ENCODE measurements around the gene HIPK1.
A peak's percentile ranks its signal among the peaks of the same experiment; 100 is the strongest.
"Not testable (repeated sequence)": the region's sequence is repeated elsewhere in the genome, so short reads cannot be mapped to it uniquely, and the experiment has no call there.

The HIPK1 gene

DNA sequence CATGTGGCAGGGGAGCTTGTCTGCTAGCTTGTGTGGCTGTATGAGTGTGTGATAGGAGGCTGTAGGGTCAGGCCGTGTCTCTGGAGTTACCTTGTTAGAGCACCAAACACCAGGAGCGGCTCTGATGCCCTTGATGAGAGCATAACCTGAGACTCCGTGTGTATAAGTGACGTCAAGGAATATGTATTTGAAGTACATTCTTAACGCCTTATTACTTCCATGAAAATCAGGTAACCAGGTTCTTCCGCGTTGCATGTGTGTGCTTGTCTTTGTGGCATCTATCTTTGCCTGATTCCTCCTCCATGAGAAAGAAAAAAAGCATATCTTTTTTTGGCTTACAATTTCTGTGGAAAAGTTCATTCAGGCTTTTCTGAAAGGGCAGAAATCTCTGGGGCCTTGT, 54.7 kb downstream of the HIPK1 start:
- no peak for DNase-seq

DNA sequence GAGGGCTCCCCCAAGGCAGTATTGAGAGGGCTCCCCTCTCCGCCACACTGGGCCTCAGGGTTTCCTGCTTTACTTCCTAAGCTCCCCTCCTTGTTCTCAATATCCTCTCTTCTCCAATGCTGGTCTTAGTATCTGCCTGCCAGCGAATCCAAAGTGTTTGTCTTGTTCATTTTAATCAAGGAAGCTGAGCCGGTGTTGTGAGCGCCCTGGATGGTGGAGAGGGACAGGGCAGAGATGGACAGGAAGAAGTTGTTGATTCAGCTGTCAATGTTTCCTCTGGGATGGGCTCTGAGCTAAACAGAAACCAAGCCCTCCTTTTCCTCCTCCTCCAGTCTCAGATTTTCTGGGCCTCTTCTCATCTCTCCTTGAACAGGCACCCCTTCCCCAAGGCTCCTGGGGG, 55.6 kb downstream of the HIPK1 start:
- peak; percentile 25 for DNase-seq

DNA sequence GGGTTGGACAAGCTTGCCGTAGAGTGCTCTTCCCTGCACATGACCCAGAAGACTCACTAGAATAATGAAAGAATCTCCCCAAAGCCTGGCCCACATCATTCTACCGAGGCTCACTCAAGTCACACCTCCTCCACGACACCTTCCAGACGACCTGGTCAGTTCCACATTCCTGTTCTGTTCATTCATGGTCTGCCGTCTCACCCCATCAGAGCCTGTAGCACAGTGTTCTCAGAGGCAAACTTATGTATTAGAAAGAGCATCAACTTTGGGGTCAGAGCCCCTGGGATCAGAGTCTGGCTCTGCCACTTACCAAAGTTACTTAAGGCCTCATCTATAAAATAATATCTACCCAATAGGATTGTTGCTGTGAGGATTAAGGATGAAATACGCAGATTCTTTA, 57.7 kb downstream of the HIPK1 start:
- DNase-seq = no peak

DNA sequence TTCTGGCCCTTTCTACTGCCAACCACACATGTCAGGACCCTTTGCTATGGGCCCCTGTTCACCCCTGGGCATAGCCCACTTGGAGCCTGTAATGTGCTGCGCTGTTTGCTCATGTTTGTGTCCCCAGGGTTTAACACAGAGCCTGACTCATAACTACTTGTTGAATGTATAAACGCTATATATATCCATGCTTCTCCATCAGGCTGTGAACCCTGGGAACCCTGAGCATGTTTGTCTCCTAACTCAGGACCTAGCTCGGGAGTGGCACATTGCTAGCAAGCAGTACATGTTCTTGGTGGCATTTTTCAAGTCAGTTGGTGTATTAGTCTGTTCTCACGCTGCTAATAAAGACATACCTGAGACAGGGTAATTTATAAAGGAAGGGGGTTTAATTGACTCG, 58.1 kb downstream of the HIPK1 start:
- DNase-seq = no peak

DNA sequence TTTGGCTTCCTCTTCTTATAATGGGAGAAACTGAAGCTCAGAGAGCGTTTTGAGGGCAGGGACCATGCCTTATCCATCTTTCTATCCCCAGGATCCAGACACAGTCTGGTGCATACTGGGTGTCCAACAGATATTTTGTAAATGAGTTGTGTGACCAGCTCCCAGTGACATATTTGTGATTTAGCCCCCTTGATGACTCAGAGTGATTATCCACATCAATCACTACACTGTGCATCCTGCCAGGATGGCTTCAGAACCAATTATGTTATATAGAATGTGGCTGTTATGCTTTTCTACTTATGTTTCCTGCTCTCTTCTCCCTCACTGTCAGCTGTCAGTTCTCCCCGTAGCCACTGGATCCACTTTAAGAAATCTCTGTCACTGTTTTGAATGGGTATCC, 61.4 kb downstream of the HIPK1 start:
- DNase-seq = no peak

DNA sequence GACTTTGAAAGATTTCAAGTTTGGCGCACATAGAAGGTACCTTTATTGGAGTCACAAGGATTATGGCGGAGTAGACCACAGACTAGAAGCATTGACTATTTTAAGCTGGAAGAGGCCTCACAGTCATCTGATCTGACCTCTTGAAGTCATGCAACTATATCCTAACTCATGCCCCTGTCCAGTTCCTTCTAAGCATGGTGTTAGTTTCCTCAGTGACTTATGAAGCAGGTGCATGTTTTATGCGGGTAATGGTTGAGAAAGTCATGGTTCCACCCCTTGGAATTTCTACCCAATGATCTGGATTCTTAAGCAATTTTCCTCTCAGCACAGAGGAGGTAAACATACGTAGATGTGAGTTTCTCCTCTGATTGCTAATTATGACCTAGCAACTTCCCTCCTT, 61.8 kb downstream of the HIPK1 start:
- no peak for DNase-seq

DNA sequence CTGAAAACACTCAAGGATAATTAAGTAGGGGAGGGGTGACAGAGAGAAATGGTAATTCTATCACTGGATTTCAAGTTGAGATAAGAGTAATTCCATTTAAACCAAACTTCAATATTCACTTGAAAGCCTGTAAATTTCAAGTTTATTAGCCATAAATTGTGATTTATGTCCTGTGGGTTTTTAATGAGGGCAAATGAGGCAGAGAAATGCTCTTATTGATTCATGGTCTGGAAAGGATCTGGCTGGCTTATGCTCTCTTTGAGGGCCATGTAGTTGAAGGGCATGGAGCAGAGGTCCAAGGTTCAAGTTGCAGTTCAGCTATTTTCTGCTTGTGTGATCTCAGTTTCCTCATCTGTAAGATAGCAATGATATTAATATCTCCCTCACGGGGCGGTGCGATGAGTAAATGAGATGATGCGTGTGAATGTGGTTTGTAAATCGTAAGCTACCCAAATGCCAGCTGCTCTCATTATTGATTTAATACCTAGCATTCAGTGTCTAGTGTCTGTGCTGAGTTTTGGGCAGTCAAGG, 62.4 kb downstream of the HIPK1 start:
- DNase-seq = no peak

DNA sequence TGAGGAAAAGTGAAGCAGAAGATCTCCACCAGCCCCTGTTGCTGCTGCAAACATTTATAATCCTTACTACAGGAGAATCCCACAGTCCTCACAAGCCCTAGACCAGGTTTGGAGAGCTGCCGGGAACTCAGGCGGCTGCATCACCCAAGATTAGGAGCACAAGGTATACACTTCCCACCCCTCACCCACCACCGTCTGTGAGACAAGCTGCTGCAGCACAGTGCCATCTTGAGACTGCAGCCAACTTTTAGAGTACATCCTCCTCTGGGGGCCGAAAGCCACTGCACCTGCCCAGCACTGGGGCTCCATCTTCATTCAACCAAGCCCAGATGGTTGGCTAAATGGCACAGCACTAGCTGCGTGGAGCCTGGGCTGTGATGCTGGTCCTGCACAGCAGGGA, 63.9 kb downstream of the HIPK1 start:
- no peak for DNase-seq

DNA sequence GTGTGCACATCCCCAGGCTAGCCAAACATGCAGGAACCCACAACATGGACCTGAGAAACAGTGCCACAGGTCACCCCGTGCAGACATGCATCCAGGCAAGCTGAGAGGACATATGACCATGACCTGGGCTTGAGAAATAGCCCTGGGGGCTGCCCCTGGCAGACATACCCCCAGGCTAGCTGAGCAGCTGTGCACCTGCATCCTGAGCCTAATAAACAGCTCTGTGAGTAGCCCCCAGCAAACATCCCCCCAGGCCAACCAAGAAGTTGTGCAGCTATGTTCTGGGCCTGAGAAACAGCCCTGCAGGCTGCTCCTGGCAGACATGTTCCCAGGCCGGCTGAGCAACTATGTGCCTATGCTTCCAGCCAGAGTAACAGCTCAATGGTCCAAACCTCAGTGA, 64.6 kb downstream of the HIPK1 start:
- DNase-seq = no peak

DNA sequence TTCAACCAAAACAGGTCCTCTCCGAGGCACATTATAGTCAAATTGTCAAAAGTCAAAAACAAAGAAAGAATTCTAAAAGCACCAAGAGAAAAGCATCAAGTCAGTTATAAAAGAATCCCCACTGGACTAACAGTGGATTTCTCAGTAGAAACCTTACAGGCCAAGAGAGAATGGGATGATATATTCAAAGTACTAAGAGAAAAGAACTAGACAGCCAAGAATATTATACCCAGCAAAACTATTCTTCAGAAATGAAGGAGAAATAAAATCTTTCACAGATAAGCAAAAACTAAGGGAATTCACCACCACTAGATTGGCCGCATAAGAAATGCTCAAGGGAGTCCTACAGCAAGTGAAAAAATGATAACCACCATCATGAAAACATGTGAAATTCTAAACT, 66.3 kb downstream of the HIPK1 start:
- no peak for DNase-seq

DNA sequence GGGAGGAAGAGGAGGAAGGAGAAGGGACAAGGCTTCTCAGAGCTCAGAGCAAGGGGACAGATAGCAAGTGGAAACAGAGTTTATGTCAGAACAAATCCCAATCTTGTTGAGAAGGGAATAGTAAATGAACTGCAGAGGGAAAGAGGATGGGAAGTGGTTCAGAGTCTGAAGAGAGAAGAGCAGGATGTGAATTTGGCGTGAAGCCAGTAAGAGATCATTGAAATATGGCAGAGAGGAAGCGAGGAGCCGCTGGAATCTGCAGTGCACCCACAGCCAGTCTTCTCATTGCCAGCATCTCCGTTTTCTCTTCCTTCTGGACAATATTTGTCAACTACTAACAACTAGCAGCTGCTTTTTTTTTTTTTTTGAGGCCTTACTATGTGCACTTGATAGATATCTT, 69.2 kb downstream of the HIPK1 start:
- no peak for DNase-seq

DNA sequence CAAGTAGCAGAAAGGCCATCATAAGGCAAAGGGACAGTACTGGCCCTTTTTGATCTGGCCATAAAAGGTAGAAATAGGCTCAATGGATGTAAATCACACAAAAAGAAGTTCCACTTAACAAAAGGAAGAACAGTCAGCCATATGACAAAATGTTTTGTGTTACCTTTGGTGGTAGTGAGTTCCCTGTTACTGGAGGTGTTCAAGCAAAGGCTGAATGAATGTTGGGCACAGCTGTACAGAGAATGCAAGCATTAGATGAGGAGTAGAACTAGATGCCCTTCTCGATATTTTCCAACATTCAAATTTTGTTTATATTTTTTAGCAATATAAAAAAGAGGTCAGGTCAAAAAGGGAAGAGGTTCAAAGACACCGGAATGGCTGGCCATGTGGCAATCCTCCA, 70.1 kb downstream of the HIPK1 start:
- DNase-seq = no peak

DNA sequence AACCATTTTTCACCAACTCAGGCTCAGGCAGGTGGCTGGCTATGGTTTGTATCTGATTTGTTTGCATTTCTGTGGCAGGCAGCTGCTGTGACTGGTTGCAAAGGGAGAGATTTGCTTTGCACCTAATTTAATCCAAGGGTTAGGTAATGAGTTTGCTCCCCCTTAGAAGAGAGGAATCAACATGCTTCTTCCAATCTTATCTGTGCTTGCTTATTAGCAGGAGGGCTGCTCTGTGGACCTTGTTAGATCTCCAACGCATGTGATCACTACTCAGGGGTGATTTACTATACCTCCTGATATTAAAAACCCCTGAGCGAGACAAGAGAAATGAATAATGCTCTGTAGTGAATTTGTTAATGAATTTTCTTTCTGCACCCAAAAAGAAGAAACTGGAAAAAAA, 70.7 kb downstream of the HIPK1 start:
- peak; percentile 18 for DNase-seq

DNA sequence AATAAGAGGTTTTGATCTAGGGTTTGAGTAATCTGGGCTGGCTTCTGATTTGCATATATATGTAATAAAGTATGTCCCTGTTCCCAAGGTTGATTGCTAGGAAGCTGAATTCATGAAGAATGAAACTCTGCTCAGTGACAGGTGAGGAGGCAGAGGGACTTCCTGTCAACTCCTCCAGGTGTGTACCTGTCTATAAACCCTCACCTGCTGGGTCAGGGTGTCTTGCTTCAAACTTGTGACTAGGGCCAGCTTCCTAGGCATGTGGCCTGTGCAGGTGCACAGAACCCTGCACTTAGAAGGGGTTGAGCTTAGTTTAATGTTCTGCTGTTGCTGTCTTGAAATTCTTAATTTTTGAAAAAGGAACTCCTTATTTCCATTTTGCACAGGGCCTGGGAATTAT, 71.3 kb downstream of the HIPK1 start:
- DNase-seq = no peak

DNA sequence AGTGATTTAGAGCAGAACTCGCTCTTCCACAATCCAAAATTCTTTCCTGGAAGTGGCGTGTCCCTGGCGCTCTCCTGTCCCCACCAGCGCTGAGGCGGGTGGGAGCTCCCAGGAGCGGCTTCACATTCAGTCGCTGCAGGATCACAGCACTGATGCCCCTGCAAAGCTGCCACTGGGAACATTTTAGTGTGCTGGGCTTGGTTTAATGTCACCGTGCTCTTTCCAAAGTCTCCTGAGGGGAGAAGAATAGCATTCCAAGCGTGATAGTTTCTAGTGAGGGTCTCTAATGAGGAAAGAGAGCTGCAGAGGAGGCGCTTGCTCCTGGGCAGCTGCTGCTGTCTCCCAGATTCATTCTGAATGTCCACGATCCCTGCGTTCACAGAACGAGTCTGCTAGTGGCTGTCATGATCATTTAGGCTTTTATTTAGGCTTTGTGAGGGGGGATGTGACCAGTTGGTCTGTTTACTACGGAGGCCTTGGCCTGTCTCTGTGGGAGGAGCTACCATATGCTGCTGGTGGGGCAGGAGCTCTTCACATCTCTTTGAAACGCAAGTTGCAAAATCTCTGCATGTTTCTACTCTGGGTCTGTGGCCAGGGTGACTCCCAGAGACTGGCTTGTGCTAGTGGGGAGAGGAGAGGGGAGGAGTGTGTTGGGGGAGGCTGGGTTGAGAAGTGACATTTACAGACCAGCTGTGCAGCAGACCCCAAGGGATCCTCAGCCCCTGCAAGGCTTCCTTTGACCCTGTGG, 73.5 kb downstream of the HIPK1 start:
- DNase-seq = no peak

DNA sequence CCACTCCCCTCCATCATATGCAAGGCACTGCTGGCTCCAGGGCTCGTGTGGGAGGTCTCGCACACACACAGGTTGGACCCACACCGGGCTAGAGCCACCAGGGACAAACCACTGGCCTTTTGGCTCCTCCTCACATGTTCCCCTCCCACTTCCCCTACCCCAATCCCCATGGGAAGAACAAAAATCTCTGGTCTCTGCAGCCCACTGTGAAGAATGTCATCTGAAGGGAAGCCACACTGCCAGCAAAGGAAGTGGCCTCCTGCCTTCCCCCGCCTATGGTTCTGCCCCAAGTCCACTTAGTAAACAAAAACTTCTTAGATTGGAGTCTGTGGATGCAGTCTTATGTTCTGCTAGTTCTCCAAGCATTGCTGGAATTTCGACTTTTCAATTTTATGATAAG, 74.3 kb downstream of the HIPK1 start:
- DNase-seq = no peak

DNA sequence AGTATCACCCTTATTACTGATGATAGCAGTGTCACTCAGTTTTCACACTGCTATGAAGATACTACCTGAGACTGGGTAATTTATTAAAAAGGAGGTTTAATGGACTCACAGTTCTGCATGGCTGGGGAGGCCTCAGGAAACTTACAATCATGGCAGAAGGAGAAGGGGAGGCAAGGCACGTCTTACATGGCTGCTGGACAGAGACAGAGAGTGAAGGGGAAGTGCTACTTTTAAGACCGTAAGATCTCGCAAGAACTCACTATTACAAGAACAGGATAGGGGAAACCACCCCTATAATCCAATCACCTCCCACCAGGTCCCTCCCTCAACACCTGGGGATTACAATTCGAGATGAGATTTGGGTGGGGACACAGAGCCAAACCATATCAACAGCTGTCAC, 77.7 kb downstream of the HIPK1 start:
- not testable (repeated sequence) for DNase-seq

DNA sequence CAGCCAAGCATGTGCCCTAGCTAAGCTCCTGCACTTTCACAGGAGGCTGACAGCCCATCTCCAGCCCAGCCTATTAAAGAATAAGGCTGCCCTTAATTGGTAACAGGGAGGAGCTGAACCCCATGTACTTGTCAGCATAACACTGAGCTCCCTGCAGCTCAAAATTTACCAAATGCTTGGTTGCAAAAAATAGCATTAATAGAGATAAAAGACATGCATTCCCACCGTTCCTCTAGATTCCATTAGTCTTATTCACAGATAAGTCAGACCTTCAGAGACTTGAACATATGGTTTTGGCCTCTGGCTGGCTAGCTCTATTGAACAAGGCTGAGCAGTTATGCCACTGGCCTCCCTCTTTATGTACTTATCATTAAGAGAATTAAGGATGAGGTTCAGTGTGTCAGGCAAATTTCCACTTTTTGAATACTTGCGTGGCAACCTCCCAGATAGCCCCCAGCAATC, 79.4 kb downstream of the HIPK1 start:
- no peak for DNase-seq

DNA sequence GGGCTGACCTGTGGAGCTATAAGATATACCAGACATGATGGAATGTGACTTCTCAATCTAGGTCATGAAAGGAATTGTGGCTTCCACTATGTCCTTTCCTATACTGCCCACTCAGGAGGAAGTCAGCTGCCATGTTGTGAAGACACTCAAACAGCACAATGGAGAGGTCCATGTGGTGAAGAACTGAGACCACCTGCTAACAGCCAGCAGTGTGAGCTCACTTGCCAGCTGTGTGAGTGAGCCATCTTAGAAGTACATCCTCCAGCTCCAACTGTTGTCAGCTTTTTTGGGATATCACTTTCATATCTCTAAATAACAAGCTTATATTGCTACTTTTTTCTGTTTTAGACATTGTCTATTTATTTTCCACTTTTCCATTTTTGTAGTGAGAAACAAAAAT, 79.9 kb downstream of the HIPK1 start:
- no peak for DNase-seq

DNA sequence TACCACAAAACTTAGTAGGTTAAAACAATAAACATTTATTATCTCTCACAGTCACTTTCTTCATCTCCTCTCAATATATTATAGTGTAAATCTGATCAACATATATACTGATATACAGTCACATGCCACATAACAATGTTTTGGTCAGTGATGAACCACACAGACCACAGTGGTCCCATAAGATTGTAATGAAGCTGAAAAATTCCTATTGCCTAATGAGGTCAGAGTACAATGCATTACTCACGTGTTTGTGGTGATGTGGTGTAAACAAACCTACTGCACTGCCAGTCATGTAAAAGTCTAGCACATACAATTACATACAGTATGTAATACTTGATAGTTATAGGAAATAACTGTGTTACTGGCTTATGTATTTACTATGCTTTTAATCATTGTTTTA, 80.3 kb downstream of the HIPK1 start:
- DNase-seq = no peak

DNA sequence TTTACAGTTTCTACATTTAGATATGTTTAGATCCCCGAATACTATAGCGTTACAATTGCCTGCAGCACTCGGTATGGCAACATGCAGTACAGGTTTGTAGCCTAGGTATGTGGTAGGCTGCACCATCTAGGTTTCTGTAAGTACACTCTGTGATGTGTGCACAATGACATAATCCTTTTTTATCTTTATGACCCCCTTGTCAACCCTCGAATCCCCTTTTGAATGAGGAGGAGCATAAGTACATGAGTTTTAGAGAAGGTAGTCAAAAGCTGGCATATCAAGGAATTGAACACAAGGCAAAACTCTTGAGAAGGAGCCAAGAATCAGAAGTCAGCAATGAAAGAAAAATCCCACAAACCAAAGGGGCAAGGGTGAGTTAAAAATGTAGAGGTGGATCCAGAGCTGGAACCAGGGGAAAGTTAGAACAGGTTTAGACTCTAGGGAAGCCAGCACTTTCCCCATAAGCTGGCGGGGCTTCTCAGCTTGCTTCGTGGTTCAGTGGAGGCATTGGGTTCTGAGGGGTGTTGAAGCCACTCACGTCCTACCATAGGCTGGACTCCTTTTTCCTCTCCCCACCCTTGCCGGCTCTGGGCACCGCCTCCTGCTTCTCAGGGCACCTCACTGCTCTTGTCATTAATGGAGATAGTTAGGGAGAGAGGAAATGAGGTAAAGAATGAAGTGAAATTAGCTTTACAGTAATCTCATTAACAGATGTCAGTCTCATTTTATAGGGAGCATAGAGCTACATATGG, 81.5 kb downstream of the HIPK1 start:
- no peak for DNase-seq

DNA sequence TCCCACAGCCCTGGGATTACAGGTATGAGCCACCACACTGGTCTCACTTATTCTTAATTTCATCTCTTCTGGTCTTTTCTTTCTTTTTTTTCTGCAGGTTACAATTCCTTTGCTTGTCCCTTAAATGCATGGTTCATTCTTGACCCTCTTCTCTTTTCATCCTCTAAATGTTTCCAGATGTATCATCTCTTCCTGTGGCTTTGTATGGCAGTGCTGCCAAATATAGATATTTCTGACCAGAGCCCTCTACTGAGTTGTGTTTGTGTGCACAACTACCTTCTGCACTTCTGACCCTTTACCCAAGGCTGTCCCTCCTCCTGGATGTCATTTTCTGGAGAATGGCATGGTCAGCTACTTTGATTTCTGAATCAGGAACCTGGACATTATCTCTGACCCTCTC, 82.7 kb downstream of the HIPK1 start:
- no peak for DNase-seq

DNA sequence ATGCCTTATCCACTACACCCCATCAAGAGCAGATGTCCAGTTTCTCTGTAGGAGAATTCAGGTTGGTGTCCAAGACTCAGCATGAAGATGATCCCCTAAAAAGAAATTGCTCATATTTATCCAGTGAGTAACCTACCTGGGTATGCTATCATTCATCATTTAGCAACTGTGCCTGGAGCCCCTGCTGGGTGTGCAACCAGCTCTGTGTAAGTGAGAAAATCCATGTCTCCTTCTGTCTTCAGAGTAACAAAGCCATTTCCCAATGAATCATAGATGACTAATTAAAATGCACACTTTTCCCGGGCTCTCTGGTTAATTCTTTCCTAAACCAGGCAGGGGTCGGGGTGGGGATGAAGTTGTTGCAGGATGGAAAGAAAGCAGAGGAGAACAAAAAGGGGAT, 86.0 kb downstream of the HIPK1 start:
- no peak for DNase-seq

DNA sequence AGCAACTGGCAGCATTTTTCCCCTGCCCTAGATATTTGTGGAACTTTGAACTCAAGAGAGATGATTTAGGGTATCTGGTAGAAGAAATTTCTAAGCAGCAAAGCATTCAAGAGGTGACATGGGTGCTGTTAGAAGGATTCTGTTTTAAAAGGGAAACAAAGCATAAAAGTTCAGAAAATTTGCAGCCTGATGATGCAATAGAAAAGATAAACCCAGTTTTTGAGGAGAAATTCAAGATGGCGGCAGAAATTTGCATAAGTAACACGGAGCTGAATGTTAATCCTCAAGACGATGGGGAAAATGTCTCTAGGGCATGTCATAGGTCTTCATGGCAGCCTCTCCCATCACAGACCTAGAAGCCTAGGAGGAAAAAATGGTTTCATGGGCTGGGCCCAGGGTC, 90.6 kb downstream of the HIPK1 start:
- DNase-seq = not testable (repeated sequence)
